Tibial nerve (tissue), 4 donors: ENCODE measurements around the gene DRD4. TPM values are rescaled to one million over a fixed set of nuclear protein-coding genes. Genes with fewer than 3 reads are reported as not detected.
"Not testable (repeated sequence)": the region's sequence is repeated elsewhere in the genome, so short reads cannot be mapped to it uniquely, and the experiment has no call there.

ENCODE experiments used
- DNase-seq, 2 donors: peaks; one replicate each; pipeline ENCODE4 v3.0.0-alpha.2; 2019; ENCODE audit warnings: low spot score in 2 of 2
- H3K27ac ChIP-seq, 4 donors: fragments of 200-600 bp; sonication (generic) in 3 of 4; one replicate each; pipeline ENCODE4 v1.5.1; 2017 to 2019; ENCODE audit warnings: mild to moderate bottlenecking in 1 of 4
- H3K27me3 ChIP-seq, 2 donors: fragments of 200-600 bp; sonication (generic) in 1 of 2; one replicate each; pipeline versions ENCODE4 v1.5.1 to v1.6.0; 2017 to 2019
- H3K36me3 ChIP-seq, 3 donors: fragments of 200-600 bp; sonication (generic); one replicate each; pipeline ENCODE4 v1.5.1; 2018 to 2019
- H3K4me1 ChIP-seq, 4 donors: fragments of 200-600 bp; sonication (generic) in 3 of 4; one replicate each; pipeline ENCODE4 v1.5.1; 2017 to 2019
- H3K4me3 ChIP-seq, 4 donors: fragments of 200-600 bp; sonication (generic) in 3 of 4; one replicate each; pipeline ENCODE4 v1.5.1; 2017 to 2019; ENCODE audit warnings: mild to moderate bottlenecking in 1 of 4, moderate library complexity in 1 of 4
- H3K9me3 ChIP-seq, 4 donors: fragments of 200-600 bp; sonication (generic) in 3 of 4; one replicate each; pipeline ENCODE4 v1.5.1; 2017 to 2019
- CTCF ChIP-seq, 5 experiments: fragments of 200-600 bp in 3 of 5; fragments of 450-650 bp in 2 of 5; sonication (generic) in 3 of 5; IDR thresholded peaks; one replicate each; pipeline ENCODE4 v1.5.1; 2016 to 2019; ENCODE audit warnings: antibody characterized with exemption in 5 of 5, mild to moderate bottlenecking in 3 of 5, moderate library complexity in 2 of 5
- EP300 ChIP-seq, 2 donors: sonication (generic); formaldehyde crosslinking; IDR thresholded peaks; one replicate each; pipeline ENCODE4 v1.6.1; 2017; ENCODE audit warnings: antibody characterized with exemption in 2 of 2, mild to moderate bottlenecking in 1 of 2
- POLR2A ChIP-seq, 2 donors: fragments of 450-650 bp; IDR thresholded peaks; one replicate each; pipeline ENCODE4 v1.6.1; 2017; ENCODE audit warnings: antibody characterized with exemption in 2 of 2, mild to moderate bottlenecking in 2 of 2, moderate library complexity in 2 of 2
- WGBS, 2 donors: methylation state at CpG; one replicate each; pipeline ENCODE4 v1.1.5; 2018; 5-methylcytosine and 5-hydroxymethylcytosine counted together
- total RNA-seq, 4 donors: library from RNA; depleted of rRNA; stranded (reverse); fragments of >200 nt; gene quantifications; one replicate each; pipeline ENCODE4 v1.1.0, GENCODE V29; 2016

Gene DRD4
- total RNA-seq, 4 donors from 2014 or later = 0.84 to 2.5 (median 0.90) TPM; not detected in 1

DNA sequence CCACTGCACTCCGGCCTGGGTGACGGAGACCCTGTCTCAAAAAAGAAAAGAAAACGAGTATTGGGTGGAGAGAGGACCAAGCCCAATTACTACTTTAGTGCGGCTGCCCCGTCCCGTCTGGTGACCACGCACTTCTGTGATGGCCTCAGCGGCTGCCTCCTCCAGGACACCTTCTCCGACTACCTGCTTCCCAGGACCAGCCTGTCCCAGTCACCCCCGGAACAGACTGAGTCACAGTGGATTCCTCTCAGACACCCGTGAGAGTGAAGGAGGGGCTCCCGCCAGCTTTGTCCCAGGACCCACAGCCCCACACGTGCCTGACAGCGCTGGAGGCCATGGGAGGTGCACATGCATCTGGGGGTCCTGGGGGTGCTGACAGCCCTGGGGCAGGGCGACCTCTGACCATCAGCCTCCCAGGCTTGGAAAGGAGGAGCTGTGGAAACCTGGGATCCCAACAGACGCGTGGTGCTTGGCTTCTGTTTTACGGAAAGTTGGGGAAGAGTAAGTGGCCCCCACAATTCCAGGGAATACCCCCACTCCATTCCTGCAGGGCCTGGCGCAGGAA lies 4.8 kb downstream of the DRD4 start:
- no peaks in the 10 kb centered on the region for H3K9me3 ChIP-seq
- peaks cover 0 to 62% (median 4%) of the 10 kb centered on the region in 3 donors for H3K36me3 ChIP-seq
- peaks cover 0 to 36% (median 17%) of the 10 kb centered on the region in 4 donors for H3K4me1 ChIP-seq
- 86 to 88% methylated on average over 19 of the region's 19 CpGs for WGBS, 2 donors
- no peak overlapping the region for H3K4me3 ChIP-seq
- H3K27me3 ChIP-seq = peaks cover 0 to 25% of the 10 kb centered on the region in 2 donors
- no peak overlapping the region for H3K27ac ChIP-seq
- TF ChIP-seq POLR2A (IDR thresholded peaks at IDR 0.05) (no peak), CTCF (IDR thresholded peaks at IDR 0.05) (no peak), EP300 (IDR thresholded peaks at IDR 0.05) (no peak)
- DNase-seq = no peak

DNA sequence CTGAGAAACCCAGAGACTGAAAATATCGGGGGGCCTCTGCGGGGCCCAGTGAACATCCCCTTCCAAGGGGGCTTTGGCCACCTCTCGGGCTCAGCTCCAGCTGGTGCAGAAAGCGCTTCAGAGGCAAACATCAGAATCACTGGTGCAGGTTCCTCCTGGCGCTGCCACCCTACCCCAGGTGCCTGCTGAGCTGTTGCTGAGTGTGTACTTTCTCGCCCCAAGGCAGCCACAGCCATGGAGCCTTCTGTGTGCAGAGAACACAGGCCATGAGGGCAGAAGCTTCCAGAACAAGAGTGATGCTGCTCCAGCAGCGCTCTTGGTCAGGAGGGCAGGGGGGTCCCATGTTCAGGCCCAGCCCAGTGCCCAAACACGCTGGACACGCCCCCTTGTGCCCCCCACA lies 6.3 kb downstream of the DRD4 start:
- Histone ChIP-seq H3K27me3 (peaks cover 0 to 13% of the 10 kb centered on the region in 2 donors), H3K27ac (no peak overlapping the region), H3K9me3 (no peaks in the 10 kb centered on the region), H3K4me3 (no peak overlapping the region), H3K4me1 (peaks cover 0 to 21% (median 7%) of the 10 kb centered on the region in 4 donors), H3K36me3 (peaks cover 0 to 73% (median 4%) of the 10 kb centered on the region in 3 donors)
- DNase-seq = no peak
- 92% methylated on average over 6 to 9 of the region's 9 CpGs for WGBS, 2 donors
- TF ChIP-seq EP300 (IDR thresholded peaks at IDR 0.05) = no peak
- TF ChIP-seq CTCF (IDR thresholded peaks at IDR 0.05) = no peak
- no peak for TF ChIP-seq POLR2A (IDR thresholded peaks at IDR 0.05)

GRCh38 chr11:643849-644738 lies 7.0 kb downstream of the DRD4 start:
- Histone ChIP-seq H3K4me1 (peaks cover 0 to 14% (median 1%) of the 10 kb centered on the region in 4 donors), H3K36me3 (peaks cover 0 to 73% (median 4%) of the 10 kb centered on the region in 3 donors), H3K9me3 (no peaks in the 10 kb centered on the region), H3K27me3 (peaks cover 0 to 6% of the 10 kb centered on the region in 2 donors), H3K4me3 (no peak overlapping the region), H3K27ac (no peak overlapping the region)
- 87% methylated on average over 45 to 50 of the region's 50 CpGs for WGBS, 2 donors
- no peak for TF ChIP-seq CTCF (IDR thresholded peaks at IDR 0.05)
- TF ChIP-seq POLR2A (IDR thresholded peaks at IDR 0.05) = no peak
- no peak for TF ChIP-seq EP300 (IDR thresholded peaks at IDR 0.05)
- DNase-seq = no peak

- no peaks in the 10 kb centered on the region for H3K4me1 ChIP-seq
- H3K27ac ChIP-seq = no peak overlapping the region
- H3K27me3 ChIP-seq = no peaks in the 10 kb centered on the region
- TF ChIP-seq EP300 (IDR thresholded peaks at IDR 0.05) (no peak), POLR2A (IDR thresholded peaks at IDR 0.05) (no peak), CTCF (IDR thresholded peaks at IDR 0.05) (no peak)
- WGBS, 2 donors = 82 to 86% methylated on average over 16 of the region's 16 CpGs
- no peak overlapping the region for H3K4me3 ChIP-seq
- H3K36me3 ChIP-seq = peaks cover 0 to 70% (median 4%) of the 10 kb centered on the region in 3 donors
- no peak for DNase-seq
- H3K9me3 ChIP-seq = no peaks in the 10 kb centered on the region
Measured at GRCh38 chr11:645536-645935, 8.5 kb downstream of the DRD4 start.

DNA sequence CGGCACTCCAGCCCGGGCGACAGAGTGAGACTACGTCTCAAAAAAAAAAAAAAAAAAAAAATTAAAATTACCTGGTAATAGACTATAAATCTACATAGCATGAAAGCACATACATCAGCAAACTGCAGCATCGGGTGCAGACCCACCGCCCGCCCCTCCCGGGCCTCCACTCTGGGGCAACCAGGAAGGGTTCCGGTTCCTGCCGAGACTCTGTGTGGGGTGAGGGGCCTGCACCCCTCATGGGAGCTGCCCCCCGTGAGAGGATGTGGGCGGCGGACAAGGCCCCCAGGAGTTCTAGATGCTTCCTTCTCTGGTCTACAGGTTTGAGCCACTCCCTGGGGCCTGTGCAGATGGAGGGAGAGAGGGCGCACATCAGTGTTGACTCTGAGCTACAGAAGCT lies 9.1 kb downstream of the DRD4 start:
- H3K9me3 ChIP-seq = no peaks in the 10 kb centered on the region
- H3K27me3 ChIP-seq = no peaks in the 10 kb centered on the region
- DNase-seq = no peak
- WGBS, 2 donors = 75 to 77% methylated on average over 14 of the region's 14 CpGs
- H3K27ac ChIP-seq = no peak overlapping the region
- no peak overlapping the region for H3K4me3 ChIP-seq
- peaks cover 0 to 70% (median 4%) of the 10 kb centered on the region in 3 donors for H3K36me3 ChIP-seq
- no peak for TF ChIP-seq CTCF (IDR thresholded peaks at IDR 0.05)
- no peak for TF ChIP-seq POLR2A (IDR thresholded peaks at IDR 0.05)
- TF ChIP-seq EP300 (IDR thresholded peaks at IDR 0.05) = no peak
- H3K4me1 ChIP-seq = no peaks in the 10 kb centered on the region

- not testable (repeated sequence) for H3K27me3 ChIP-seq, H3K4me1 ChIP-seq, H3K4me3 ChIP-seq, DNase-seq, H3K27ac ChIP-seq, H3K9me3 ChIP-seq
- H3K36me3 ChIP-seq = peaks cover 0 to 67% (median 4%) of the 10 kb centered on the region in 3 donors
- WGBS, 2 donors = 74 to 77% methylated on average over 10 to 11 of the region's 14 CpGs
Measured at GRCh38 chr11:647672-648158, 10.6 kb downstream of the DRD4 start.
